GM18502 (cell line): ENCODE data around the gene TLE6.
"Not testable (repeated sequence)": the region's sequence is repeated elsewhere in the genome, so short reads cannot be mapped to it uniquely, and the experiment has no call there.

Source experiments
- ATAC-seq: cut with Tn5 transposase; IDR thresholded peaks from one replicate; pipeline ENCODE4 v1.9.1; 2021; ENCODE audit warnings: mild to moderate bottlenecking; ENCODE audit not compliant: unreplicated experiment, poor library complexity

The TLE6 gene

GRCh38 chr19:2997720-2998119 is 20.4 kb downstream of the TLE6 start:
- no peak for ATAC-seq

GRCh38 chr19:2998642-2999041 is 21.3 kb downstream of the TLE6 start:
- no peak for ATAC-seq

GRCh38 chr19:3001235-3001800 is 24.0 kb downstream of the TLE6 start:
- no peak for ATAC-seq

- ATAC-seq = no peak
Measured at GRCh38 chr19:3003046-3003445, 25.7 kb downstream of the TLE6 start.

GRCh38 chr19:3004522-3004921 is 27.2 kb downstream of the TLE6 start:
- no peak for ATAC-seq

GRCh38 chr19:3005345-3005744 is 28.0 kb downstream of the TLE6 start:
- no peak for ATAC-seq

GRCh38 chr19:3006075-3006767 is 28.9 kb downstream of the TLE6 start:
- no peak for ATAC-seq

GRCh38 chr19:3007975-3008374 is 30.6 kb downstream of the TLE6 start:
- ATAC-seq = no peak

- ATAC-seq = no peak
Measured at GRCh38 chr19:3008994-3009393, 31.6 kb downstream of the TLE6 start.

GRCh38 chr19:3010871-3011270 is 33.5 kb downstream of the TLE6 start:
- no peak for ATAC-seq

GRCh38 chr19:3012059-3012458 is 34.7 kb downstream of the TLE6 start:
- ATAC-seq = not testable (repeated sequence)

- no peak for ATAC-seq
Measured at GRCh38 chr19:3012621-3013262, 35.4 kb downstream of the TLE6 start.

- ATAC-seq = no peak
Measured at GRCh38 chr19:3013263-3013725, 35.9 kb downstream of the TLE6 start.

GRCh38 chr19:3014135-3014534 is 36.8 kb downstream of the TLE6 start:
- no peak for ATAC-seq

GRCh38 chr19:3015126-3016057 is 38.0 kb downstream of the TLE6 start:
- no peak for ATAC-seq

GRCh38 chr19:3017923-3018322 is 40.6 kb downstream of the TLE6 start:
- no peak for ATAC-seq

- no peak for ATAC-seq
Measured at GRCh38 chr19:3019211-3019854, 42.0 kb downstream of the TLE6 start.

- no peak for ATAC-seq
Measured at GRCh38 chr19:3020321-3020960, 43.1 kb downstream of the TLE6 start.

GRCh38 chr19:3024509-3024869 is 47.1 kb downstream of the TLE6 start:
- ATAC-seq = no peak
